Stimulated activated CD4-positive, alpha-beta T cell treated with anti-CD3 and anti-CD28 coated beads, Interleukin-15, amount 100 ng/mL, for 1 hour (primary cell): Measurements from ENCODE around the gene UBA5.
"Not testable (repeated sequence)": the region's sequence is repeated elsewhere in the genome, so short reads cannot be mapped to it uniquely, and the experiment has no call there.

Experiments
- DNase-seq, 2 donors: peaks; one replicate each; pipeline ENCODE4 v3.0.0-alpha.2; 2020; ENCODE audit warnings: low read depth in 1 of 2, low spot score in 1 of 2

Gene UBA5

DNA sequence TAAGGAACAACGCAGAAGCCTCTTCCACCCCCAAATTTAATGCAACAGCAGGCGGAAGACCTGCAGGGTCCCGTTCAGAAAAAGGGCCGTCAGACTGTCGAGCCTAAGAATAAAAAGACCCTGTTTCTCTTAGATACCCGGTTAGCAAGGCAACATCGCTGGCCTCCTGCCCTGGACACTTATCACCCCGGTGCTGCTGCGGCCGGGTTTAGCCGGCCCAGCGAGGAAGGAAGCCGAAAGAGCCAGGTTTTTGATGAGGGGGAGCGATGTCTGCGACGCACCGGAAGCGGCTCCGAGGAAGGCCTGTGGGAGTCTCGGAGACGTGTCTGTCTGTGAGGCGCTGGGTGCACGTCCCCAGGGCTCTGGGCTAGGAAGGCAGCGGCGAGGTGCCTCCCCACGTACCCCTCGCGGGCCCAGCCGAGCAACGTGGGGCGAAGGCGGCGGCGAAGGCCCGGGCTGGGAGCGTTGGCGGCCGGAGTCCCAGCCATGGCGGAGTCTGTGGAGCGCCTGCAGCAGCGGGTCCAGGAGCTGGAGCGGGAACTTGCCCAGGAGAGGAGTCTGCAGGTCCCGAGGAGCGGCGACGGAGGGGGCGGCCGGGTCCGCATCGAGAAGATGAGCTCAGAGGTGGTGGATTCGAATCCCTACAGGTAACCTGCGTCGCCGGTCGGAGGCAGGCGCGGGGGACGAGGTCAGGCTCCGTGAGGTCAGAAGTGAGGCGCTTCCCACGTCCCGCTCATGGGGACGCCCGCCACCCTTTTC, at the start of gene UBA5:
UBA5 (plus strand) TSS at position 278 of the 759 bp plus-strand sequence; CDS start at position 487, 209 bp downstream.
- DNase-seq: peak; percentile 44 to 55

DNA sequence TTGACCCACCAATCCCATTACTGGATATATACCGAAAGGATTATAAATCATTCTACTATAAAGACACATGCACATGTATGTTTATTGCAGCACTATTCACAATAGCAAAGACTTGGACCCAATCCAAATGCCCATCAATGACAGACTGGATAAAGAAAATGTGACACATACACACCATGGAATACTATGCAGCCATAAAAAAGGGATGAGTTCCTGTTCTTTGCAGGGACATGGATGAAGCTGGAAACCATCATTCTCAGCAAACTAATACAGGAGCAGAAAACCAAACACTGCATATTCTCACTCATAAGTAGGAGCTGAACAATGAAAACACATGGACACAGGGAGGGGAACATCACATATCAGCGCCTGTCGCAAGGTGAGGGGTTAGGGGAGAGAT, 44.8 kb upstream of the UBA5 start:
- DNase-seq: not testable (repeated sequence)

DNA sequence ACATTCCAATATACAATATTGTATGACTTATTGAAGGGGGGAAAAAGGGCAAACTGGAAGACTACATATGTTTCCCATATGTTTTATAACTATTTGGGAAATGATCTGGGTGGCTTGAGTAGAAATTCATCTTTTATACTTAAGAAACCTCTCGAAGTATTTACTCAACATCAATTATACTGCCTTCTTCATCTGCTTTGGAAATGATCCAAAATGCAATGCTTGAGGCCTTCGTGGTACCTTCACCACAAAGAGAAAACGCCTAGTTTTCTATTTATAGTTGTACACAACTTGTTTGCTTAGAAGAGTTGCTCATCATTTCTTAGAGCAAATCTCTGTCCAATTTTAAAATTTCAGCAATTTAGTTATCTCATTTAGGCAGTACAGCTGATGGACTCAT, 44.2 kb upstream of the UBA5 start:
- no peak for DNase-seq

DNA sequence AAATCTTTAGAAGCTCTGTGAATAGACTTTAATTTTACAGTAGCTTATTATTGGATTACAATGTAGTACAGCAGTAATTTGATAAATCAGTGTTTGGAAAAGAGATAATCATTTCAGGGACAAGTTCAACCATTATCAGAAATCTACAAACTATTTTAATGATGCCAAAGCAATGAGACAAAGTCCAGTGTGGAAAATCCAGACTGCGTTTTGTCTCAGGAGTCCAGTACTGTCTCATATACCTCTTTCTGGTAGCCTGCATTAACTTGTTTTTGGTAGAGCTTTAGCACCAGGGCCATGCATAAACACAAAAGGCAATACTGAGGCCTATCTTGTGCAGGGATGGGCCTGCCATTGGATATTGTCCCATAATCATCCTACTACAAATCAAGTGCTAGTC, 43.3 kb upstream of the UBA5 start:
- no peak for DNase-seq

DNA sequence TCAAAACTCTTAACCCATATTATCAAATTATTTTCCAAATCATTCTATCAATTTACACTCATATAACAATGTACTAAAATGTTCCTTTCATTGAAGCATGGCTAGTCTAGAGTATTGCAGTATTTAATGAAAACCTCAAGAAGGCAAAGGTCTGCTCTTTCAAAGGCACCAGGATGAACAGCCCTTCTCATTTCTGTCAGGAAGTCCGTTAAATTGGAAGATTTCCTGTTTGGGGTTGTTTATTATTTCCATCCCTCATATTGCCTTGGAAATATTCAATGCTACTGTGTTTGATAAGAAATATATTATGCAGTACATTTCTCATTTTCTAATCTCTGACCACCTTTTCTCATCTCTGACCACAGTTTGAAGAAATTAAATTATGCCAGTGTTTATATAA, 38.0 kb upstream of the UBA5 start:
- no peak for DNase-seq

DNA sequence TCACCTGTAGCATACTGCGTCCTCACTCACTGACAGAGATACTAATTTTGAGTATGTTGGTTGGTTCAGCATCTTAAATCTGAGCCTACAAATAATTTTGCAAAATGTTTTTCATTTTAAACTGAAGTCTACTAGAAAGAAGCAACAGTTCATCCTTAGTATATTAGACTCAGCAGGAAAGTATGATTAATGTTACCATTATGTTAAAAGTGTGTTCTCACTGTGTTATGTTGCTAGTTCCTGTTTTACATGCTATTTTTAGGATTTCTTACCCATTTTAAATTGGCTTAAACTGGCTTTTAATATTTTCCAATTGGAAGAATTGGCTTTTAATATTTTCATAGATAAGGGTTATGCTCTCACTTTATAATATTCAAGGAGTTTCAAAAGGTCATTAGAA, 37.4 kb upstream of the UBA5 start:
- DNase-seq: no peak

DNA sequence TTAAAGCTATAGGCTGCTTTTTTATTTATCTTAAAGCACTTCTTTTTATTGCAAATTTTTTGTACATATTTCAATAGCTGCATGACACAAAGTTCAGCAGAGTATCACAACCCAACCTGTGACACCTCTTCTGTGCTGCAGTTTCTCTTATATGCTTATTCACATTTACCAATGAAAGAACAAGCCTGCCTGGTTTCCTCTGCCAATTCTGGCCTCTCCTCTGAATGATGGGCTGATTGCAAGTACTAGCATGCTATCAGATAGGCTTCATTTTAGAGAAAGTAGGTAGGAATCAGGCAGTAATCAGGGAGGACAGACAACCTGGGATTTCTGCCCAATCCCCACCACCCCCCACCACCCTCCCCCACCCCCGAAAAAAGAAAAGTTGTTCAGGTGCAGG, 36.5 kb upstream of the UBA5 start:
- DNase-seq: no peak

DNA sequence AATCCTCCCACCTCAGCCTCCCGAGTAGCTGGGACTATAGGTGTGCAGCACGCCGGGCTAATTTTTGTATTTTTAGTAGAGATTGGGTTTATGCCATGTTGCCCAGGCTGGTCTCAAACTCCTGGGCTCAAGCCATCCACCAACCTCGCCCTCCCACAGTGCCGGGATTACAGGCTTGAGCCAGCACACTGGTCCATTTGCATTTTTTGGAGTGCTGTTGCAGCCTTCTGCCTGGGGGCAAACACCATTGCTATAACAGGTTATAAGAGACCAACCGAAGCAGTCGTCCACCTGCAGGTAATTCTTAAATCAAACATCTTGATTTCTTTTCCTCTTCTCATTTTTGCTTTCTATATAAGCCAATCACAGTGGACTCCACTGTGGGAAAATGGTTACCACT, 35.3 kb upstream of the UBA5 start:
- no peak for DNase-seq

DNA sequence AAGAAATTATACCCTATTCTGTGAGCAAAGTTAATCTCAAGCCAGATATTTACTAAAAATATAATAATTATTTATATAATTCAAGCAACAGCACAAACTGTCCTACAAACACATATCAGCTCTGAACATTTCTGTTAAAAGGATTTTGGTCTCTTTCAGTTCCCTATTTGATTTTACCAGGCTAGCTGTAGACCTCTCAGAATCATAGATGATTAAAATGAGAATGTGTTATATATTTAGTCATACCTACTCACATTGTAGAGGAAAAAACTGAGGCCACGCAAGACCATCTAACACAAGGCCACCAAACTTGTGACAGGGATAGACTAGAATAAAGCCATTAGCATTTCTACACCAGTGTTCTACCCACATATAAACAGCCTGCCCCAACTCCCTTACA, 34.5 kb upstream of the UBA5 start:
- DNase-seq: no peak

DNA sequence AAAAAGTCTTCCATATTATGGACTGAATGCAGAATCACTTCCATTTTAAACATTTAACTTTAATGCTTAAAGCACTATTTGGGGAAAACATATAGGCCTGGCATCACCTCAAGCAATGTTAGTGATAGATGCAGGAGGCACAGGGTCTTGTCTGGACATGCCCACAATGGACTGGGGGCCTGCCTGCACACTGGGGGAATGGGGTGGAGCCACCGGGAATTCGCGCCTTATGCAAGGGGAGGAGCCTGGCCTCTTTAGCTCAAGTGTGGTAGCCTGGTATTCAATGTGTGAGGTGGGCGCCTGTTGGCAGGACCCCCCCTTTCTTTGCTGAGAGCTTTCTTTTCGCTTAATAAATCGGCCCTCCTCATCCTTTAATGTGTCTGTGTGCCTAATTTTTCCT, 33.2 kb upstream of the UBA5 start:
- DNase-seq: no peak

DNA sequence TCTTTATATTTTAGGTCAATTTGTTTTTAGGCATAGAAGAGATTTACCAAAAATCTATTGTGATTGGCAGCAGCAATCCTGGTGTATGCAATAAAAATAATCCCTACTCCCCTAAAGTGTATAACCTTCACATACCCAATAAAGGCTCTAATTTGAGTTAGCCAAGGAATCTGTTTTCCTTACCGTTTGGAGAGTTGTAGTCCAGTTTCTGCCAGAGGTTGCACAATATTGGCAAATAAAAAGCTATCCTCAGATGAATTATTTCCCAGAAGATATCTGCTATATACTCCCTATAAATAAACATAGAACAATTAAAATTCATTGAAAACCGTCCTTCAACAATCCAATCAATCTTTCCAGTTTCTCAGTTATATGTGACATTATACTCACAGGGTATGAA, 32.0 kb upstream of the UBA5 start:
- no peak for DNase-seq

DNA sequence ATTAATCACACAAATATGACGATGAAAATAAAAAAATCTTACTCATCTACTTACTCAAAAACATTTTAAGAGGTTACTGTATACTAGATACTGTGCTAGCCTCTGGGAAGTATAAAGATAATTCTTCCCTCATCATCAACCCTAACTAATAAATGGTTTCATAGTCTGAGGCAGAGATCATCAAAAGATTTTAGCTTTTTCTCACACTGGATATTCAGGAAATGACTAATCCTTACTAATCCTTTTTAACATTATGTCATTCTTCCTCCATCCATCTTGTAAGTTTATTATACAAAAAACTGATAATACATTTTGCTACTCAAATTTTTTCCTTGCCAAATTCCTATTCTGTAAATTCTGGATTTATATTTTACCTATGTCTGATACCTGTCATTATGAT, 30.2 kb upstream of the UBA5 start:
- no peak for DNase-seq

DNA sequence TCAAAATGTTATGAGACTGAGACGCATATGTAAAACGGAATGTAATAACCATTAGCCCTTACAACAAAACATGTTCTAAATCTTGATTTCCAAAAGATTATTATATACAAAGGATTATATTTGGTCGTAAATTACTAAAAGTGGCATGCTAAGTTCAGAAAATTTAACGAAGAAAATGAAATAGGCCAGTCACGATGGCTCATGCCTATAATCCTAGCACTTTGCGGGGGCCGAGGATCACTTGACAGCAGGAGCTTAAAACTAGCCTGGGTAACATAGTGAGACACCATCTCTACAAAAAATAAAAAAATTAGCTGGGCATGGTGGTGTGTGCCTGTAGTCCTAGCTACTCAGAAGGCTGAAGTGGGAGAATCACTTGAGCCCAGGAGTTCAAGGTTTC, 29.5 kb upstream of the UBA5 start:
- DNase-seq: no peak

DNA sequence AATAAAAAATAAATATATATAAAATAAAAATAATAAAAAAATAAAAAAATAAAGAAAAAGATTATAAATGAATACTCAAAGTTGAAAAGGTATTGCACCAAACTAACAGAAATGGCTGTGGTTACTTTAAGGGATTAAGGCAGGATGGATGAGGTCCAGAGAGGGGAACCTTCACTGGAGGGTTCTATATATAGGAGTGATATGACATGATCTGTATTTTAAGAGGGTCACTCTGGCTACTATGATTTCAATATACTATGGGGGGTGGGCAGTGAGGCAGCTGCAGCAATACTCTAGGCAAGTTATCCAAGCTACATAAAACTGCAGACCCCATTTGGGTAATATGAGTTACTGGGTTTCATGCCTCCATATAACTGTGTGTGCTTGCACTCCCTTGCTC, 25.1 kb upstream of the UBA5 start:
- DNase-seq: no peak

DNA sequence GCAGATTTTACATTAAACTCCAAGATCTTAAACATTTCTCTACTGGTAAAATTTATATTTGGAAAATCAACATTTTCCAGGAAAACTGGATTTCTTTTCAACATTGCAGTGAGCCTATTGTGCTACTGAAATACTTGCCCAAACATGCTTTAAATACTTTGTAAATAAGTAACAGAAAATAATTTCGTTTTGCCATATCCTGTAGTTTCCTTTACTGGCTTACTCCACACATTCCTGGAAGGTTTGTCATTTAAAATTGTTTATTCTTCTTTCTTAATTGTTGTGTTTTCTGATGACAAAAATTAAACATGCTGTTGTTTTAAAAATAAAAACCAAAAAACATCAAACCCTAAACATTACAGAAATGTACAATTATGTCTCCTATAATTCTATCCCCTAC, 22.5 kb upstream of the UBA5 start:
- no peak for DNase-seq

DNA sequence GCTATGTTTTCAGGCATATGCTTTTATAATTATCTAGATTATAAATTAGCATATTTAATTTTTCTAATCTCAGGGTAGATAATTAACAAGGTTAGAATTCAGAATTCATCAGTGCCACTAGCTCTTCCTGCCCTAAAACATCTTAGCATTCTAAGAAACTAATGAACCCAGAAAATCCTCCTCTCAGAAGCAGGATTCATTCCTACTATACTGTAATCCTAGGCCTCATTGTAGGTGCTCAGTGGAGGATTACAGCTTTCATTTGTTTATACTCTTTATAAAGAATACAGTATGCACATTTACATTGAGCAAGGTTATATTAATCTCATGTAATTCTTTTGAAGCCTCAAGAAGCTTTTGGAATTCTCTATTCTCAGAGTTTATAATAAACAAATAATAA, 21.4 kb upstream of the UBA5 start:
- no peak for DNase-seq

DNA sequence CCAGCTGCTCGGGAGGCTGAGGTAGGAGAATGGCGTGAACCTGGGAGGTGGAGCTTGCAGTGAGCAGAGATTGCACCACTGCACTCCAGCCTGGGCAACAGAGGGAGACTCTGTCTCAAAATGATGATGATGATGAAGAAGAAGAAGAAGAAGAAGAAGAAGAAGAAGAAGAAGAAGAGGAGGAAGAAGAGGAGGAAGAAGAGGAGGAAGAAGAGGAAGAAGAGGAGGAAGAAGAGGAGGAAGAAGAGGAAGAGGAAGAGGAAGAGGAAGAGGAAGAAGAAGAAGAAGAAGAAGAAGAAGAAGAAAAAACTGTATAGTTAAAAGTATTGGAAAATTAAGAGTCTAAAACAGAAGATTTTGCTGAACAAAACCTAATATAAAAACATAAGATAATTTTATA, 18.7 kb upstream of the UBA5 start:
- not testable (repeated sequence) for DNase-seq

DNA sequence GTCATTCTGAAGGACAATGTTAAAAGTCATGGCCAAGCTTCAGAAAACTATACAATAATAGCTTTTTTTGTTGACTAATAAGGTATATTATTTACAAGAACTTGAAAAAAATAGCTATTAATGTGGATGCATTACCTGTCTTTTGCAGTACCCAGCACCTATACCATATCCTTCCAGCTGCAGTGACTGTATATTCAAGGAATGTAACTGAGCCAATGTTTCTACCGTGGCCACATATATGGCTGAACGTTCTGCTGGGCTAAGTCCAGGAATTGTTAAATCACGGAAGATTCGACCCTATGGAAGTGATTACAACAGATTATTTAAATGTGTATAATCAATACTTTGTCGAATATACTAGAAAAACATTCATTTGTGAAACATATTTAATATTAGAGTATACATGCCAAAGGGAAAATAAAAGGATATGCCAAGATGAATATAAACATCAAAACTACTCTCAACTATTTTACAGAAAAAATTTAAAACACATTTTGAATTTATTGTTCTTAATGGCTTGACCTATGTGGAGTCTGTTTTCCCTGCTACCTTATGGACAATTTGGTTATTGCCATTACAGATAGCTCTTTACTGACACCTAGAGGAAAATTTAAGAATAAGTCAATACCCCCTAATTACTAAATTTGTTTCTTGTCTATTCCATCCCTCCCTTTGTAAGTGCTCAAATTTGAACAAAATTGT, 18.1 kb upstream of the UBA5 start:
- DNase-seq: no peak

DNA sequence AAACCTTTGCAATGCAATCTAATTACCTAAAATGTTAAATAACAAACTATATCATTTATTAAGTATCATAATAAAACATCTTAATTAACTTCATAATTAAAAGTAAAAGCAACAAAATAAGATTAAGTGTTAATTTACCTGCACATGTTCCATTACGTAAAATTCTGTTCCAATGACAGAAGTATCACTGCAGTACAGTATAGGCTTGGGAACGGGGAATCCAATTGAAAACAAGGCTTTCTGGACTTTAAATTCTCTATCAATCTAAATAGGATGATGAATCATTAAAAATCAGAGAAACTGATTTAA, 17.6 kb upstream of the UBA5 start:
- DNase-seq: no peak

DNA sequence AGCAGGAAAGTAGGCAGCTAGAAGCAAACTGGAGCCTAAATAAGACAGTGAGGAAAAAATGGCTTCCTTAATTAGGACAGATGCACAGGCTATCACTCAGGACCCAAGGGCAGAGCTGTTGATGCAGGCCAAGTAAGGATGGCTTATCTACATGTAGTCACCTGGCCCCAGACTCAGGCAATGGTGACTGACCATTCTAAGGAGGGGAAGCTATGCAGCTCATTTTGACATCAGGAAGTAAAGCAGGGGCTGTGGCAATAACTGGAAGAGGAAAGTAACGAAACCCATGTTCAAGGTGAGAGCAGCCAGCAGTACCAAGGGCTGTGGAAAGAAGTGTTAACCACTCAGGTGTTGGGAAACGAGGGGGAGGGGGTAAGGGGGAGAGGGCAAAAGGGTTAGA, 16.8 kb upstream of the UBA5 start:
- DNase-seq: no peak

DNA sequence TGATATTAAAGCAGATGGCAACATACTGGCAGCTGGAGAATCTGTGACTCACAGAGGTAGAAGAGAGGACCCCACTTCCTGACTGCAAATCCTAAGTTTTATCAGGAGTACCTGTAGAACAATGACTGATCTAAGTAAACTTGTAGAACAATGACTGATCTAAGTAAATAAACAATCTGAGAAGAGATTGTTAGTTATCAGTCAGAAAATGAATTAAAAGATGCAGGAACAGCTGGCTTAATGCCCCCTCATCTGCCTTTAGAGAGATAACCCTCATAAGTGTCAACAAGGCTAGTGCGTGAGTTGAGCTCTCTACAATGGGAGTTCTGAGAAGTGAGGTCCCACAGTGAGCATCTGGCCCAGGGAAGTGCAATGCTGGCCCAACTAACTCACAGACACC, 15.1 kb upstream of the UBA5 start:
- no peak for DNase-seq

DNA sequence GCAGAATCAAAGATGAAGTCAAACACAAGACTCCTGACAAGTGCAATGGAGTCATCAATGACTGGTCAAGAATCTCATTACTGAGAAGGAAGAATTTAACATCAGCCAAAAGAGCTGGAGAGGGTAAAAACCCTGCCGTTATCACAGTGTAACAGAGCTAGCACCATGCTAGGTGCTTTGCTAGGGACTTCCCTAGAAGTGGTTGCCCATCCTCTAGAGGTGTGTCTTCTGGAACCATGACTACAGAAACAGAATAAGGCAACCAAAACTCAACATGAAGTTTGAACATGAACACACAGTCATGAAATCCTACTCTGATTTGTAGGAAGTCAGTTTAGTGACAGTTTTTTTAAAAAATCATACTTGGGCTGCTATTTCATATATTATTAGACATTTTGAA, 10.0 kb upstream of the UBA5 start:
- DNase-seq: no peak

DNA sequence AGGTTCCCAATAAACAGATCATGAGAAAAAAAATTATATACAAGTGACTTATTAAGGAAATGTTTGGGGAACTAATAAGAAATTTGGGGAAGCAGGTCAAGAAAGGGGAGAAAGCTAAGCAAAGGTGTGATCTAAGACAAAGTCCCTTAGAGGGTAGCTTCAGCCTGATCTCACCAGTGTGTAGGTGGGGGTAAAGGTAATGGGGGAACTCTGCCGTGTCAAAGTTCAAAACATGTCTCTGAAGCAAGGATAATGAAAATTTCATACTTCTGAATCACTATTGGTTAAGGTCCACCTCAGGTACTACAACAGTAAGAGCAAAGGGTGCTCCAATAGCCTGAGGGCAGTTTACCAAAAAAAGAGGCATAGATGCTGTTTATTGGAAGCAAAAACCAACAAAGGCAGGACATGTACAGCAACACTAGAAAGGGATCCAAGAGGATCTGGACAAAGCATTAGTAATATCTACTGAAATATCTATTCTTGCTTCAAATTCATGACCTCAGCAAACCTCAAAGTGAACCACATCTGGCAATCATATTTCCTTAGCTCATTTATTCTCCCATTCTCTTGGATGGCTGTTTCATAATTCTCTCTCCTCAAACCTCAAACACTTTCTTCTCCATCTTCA, 7.4 kb upstream of the UBA5 start:
- DNase-seq: no peak
